ENCODE data around the gene PINLYP.

Gene PINLYP

GRCh38 chr19:43620061-43621001 lies 44.7 kb downstream of the PINLYP start:
- Histone ChIP-seq H3K27me3 (ENCODE audit: insufficient read depth, low read length) (no peaks in the 10 kb centered on the region), H3K4me1 (ENCODE audit: insufficient read depth, low read length, severe bottlenecking) (peaks cover 29% of the 10 kb centered on the region), H2AFZ (ENCODE audit: low read length) (0 out of 2 replicates have a peak overlapping the region, but pooled peaks have one; percentile 16), H3K9me2 (ENCODE audit: low read depth, low read length) (no peaks in the 10 kb centered on the region), H3K9ac (ENCODE audit: low read length) (peak overlapping the region; percentile 80), H4K20me1 (ENCODE audit: insufficient read depth, low read length) (no peaks in the 10 kb centered on the region), H3K4me2 (ENCODE audit: low read length) (peak overlapping the region; percentile 99), H3K4me3 (ENCODE audit: low read depth, low read length, poor library complexity, severe bottlenecking) (peak overlapping the region; percentile 66), H3K36me3 (ENCODE audit: insufficient read depth, low read length) (no peaks in the 10 kb centered on the region), H3K79me2 (ENCODE audit: insufficient read depth, low read length) (peaks cover 29% of the 10 kb centered on the region), H3K27ac (ENCODE audit: low read depth, low read length, poor library complexity, severe bottlenecking) (peak overlapping the region; percentile 91), H3F3A (ENCODE audit: insufficient read depth, low read length) (peaks cover 4% of the 10 kb centered on the region; the same call in 1 of the 2 replicates), H3K9me3 (ENCODE audit: low read length) (no peaks in the 10 kb centered on the region)
- TF ChIP-seq EZH2 (IDR thresholded peaks at IDR 0.05; ENCODE audit: borderline replicate concordance, low read length) (no peak), CTCF (IDR thresholded peaks at IDR 0.05; ENCODE audit: low read length) (no peak)

GRCh38 chr19:43622070-43622469 lies 46.5 kb downstream of the PINLYP start:
- Histone ChIP-seq H3K4me2 (ENCODE audit: low read length) (no peak overlapping the region), H3K4me1 (ENCODE audit: insufficient read depth, low read length, severe bottlenecking) (peaks cover 26% of the 10 kb centered on the region), H3K9me3 (ENCODE audit: low read length) (no peaks in the 10 kb centered on the region), H4K20me1 (ENCODE audit: insufficient read depth, low read length) (no peaks in the 10 kb centered on the region), H3K36me3 (ENCODE audit: insufficient read depth, low read length) (no peaks in the 10 kb centered on the region), H2AFZ (ENCODE audit: low read length) (no peak overlapping the region), H3K9me2 (ENCODE audit: low read depth, low read length) (no peaks in the 10 kb centered on the region), H3K4me3 (ENCODE audit: low read depth, low read length, poor library complexity, severe bottlenecking) (no peak overlapping the region), H3K27ac (ENCODE audit: low read depth, low read length, poor library complexity, severe bottlenecking) (no peak overlapping the region), H3K27me3 (ENCODE audit: insufficient read depth, low read length) (no peaks in the 10 kb centered on the region), H3F3A (ENCODE audit: insufficient read depth, low read length) (peaks cover 4% of the 10 kb centered on the region; the same call in 1 of the 2 replicates), H3K9ac (ENCODE audit: low read length) (no peak overlapping the region), H3K79me2 (ENCODE audit: insufficient read depth, low read length) (peaks cover 16% of the 10 kb centered on the region)
- TF ChIP-seq CTCF (IDR thresholded peaks at IDR 0.05; ENCODE audit: low read length): no peak
- no peak for TF ChIP-seq EZH2 (IDR thresholded peaks at IDR 0.05; ENCODE audit: borderline replicate concordance, low read length)

GRCh38 chr19:43622956-43623355 lies 47.4 kb downstream of the PINLYP start:
- TF ChIP-seq CTCF (IDR thresholded peaks at IDR 0.05; ENCODE audit: low read length) (no peak), EZH2 (IDR thresholded peaks at IDR 0.05; ENCODE audit: borderline replicate concordance, low read length) (no peak)

More at GRCh38 chr19:43622956-43623355, 47.4 kb downstream of the PINLYP start:
- peaks cover 19% of the 10 kb centered on the region for H3K4me1 ChIP-seq (ENCODE audit: insufficient read depth, low read length, severe bottlenecking)
- no peaks in the 10 kb centered on the region for H3K27me3 ChIP-seq (ENCODE audit: insufficient read depth, low read length)
- no peak overlapping the region for H2AFZ ChIP-seq (ENCODE audit: low read length)
- peaks cover 4% of the 10 kb centered on the region; the same call in 1 of the 2 replicates for H3F3A ChIP-seq (ENCODE audit: insufficient read depth, low read length)
- no peak overlapping the region for H3K27ac ChIP-seq (ENCODE audit: low read depth, low read length, poor library complexity, severe bottlenecking)
- no peaks in the 10 kb centered on the region for H3K9me3 ChIP-seq (ENCODE audit: low read length)
- H3K9ac ChIP-seq (ENCODE audit: low read length): no peak overlapping the region
- H3K4me3 ChIP-seq (ENCODE audit: low read depth, low read length, poor library complexity, severe bottlenecking): no peak overlapping the region
- no peaks in the 10 kb centered on the region for H3K9me2 ChIP-seq (ENCODE audit: low read depth, low read length)
- H3K79me2 ChIP-seq (ENCODE audit: insufficient read depth, low read length): peaks cover 10% of the 10 kb centered on the region
- no peak overlapping the region for H3K4me2 ChIP-seq (ENCODE audit: low read length)
- no peaks in the 10 kb centered on the region for H4K20me1 ChIP-seq (ENCODE audit: insufficient read depth, low read length)
- H3K36me3 ChIP-seq (ENCODE audit: insufficient read depth, low read length): no peaks in the 10 kb centered on the region
